Keratinocyte (primary cell): ENCODE measurements around the gene MEGF10. TPM values are rescaled to one million over a fixed set of nuclear protein-coding genes. Genes with fewer than 3 reads are reported as not detected.

ENCODE experiments used
- DNase-seq: peaks from one replicate; pipeline ENCODE4 v3.0.0-alpha.2; 2011; ENCODE audit warnings: low read depth, missing footprints, low spot score
- FAIRE-seq: peaks from 2 replicates; lab custom pipeline; 2011; peaks lifted over from hg19 to GRCh38; lab: Jason Lieb, UNC
- H2AFZ ChIP-seq: 2 replicates; pipeline ENCODE4 v1.6.0; 2012; ENCODE audit warnings: low read length, control low read depth, inconsistent platforms; ENCODE audit not compliant: control insufficient read depth
- H3K27ac ChIP-seq: 2 replicates; pipeline ENCODE4 v1.5.1; 2011; ENCODE audit warnings: low read length; ENCODE audit not compliant: control insufficient read depth, insufficient read depth
- H3K27me3 ChIP-seq: 3 replicates; pipeline ENCODE4 v1.6.0; 2011; ENCODE audit warnings: low read length; ENCODE audit not compliant: control insufficient read depth, insufficient read depth; ENCODE audit errors: extremely low read depth
- H3K36me3 ChIP-seq, 2 experiments: 2 replicates in 1 of 2; 3 replicates in 1 of 2; pipeline ENCODE4 v1.5.1; 2011; ENCODE audit warnings: low read length in 2 of 2, mild to moderate bottlenecking in 1 of 2; ENCODE audit not compliant: control insufficient read depth in 2 of 2, insufficient read depth in 2 of 2; ENCODE audit errors: extremely low read depth in 1 of 2
- H3K4me1 ChIP-seq: 3 replicates; pipeline ENCODE4 v1.5.1; 2011; ENCODE audit warnings: low read length; ENCODE audit not compliant: control insufficient read depth, insufficient read depth; ENCODE audit errors: extremely low read depth
- H3K4me2 ChIP-seq: 3 replicates; pipeline ENCODE4 v1.6.0; 2011; ENCODE audit warnings: low read depth, low read length; ENCODE audit not compliant: control insufficient read depth, insufficient read depth; ENCODE audit errors: extremely low read depth
- H3K4me3 ChIP-seq, 3 experiments: fragments of 200-600 bp in 1 of 3; sonication (generic) in 1 of 3; 2 replicates in 2 of 3; 3 replicates in 1 of 3; pipeline ENCODE4 v1.5.1; 2011 to 2016; ENCODE audit warnings: low read length in 3 of 3, mild to moderate bottlenecking in 3 of 3, control low read depth in 2 of 3, inconsistent platforms in 1 of 3, low read depth in 1 of 3, mixed read lengths in 1 of 3, mixed run types in 1 of 3, moderate library complexity in 1 of 3; ENCODE audit not compliant: control insufficient read depth in 2 of 3, insufficient read depth in 2 of 3; ENCODE audit errors: extremely low read depth in 1 of 3
- H3K79me2 ChIP-seq: 2 replicates; pipeline ENCODE4 v1.6.0; 2012; ENCODE audit warnings: low read length; ENCODE audit not compliant: control insufficient read depth, insufficient read depth
- H3K9ac ChIP-seq: 3 replicates; pipeline ENCODE4 v1.6.0; 2011; ENCODE audit warnings: low read length; ENCODE audit not compliant: control insufficient read depth, insufficient read depth; ENCODE audit errors: extremely low read depth
- H3K9me1 ChIP-seq: 3 replicates; pipeline ENCODE4 v1.6.0; 2011; ENCODE audit warnings: low read length; ENCODE audit not compliant: control insufficient read depth, insufficient read depth; ENCODE audit errors: extremely low read depth
- H3K9me3 ChIP-seq: 2 replicates; pipeline ENCODE4 v1.5.1; 2012; ENCODE audit warnings: low read depth, low read length; ENCODE audit not compliant: control insufficient read depth
- H4K20me1 ChIP-seq: 3 replicates; pipeline ENCODE4 v1.6.0; 2011; ENCODE audit warnings: low read length; ENCODE audit not compliant: control insufficient read depth, insufficient read depth; ENCODE audit errors: extremely low read depth
- EZH2 ChIP-seq: IDR thresholded peaks from one replicate; pipeline ENCODE4 v1.6.1; 2012; ENCODE audit warnings: inconsistent platforms, mild to moderate bottlenecking, low read length, moderate library complexity
- dilution Hi-C: fragments of 300-500 bp; cut with MboI; formaldehyde crosslinking; loops from one replicate; pipeline ENCODE4 v1.7.0; 2020; ENCODE audit warnings: low sequenced_read_pairs; ENCODE audit not compliant: extremely low pct_ligation_motif_present
- polyA plus RNA-seq, 5 experiments: library from polyadenylated mRNA; depleted of rRNA in 3 of 5; stranded (reverse) in 3 of 5; stranded (forward) in 1 of 5; unstranded in 1 of 5; fragments of >200 nt; gene quantifications; 1 replicate in 1 of 5; 2 replicates in 3 of 5; 3 replicates in 1 of 5; pipeline versions ENCODE4 v1.2.1 to v1.2.3, GENCODE V29; 2011 to 2012; ENCODE audit warnings: missing spikeins in 2 of 5, low read depth in 1 of 5, low replicate concordance in 1 of 5
- TF ChIP-seq, protein P1 (sequence below), 3 experiments: IDR thresholded peaks in 1 of 3; conservative IDR thresholded peaks in 1 of 3; optimal IDR thresholded peaks in 1 of 3; 2 replicates in 2 of 3; 3 replicates in 1 of 3; pipeline versions ENCODE3 to v1.5.1; 2011; ENCODE audit warnings: low read length in 3 of 3, mild to moderate bottlenecking in 3 of 3, moderate library complexity in 2 of 3, control low read depth in 1 of 3, inconsistent platforms in 1 of 3; ENCODE audit not compliant: insufficient read depth in 2 of 3; ENCODE audit errors: extremely low read depth in 1 of 3

MEGF10 gene
- polyA plus RNA-seq, 1 donor (not counting 4 experiments of a cell fraction or from before 2014, with no cell fraction given): not detected

DNA sequence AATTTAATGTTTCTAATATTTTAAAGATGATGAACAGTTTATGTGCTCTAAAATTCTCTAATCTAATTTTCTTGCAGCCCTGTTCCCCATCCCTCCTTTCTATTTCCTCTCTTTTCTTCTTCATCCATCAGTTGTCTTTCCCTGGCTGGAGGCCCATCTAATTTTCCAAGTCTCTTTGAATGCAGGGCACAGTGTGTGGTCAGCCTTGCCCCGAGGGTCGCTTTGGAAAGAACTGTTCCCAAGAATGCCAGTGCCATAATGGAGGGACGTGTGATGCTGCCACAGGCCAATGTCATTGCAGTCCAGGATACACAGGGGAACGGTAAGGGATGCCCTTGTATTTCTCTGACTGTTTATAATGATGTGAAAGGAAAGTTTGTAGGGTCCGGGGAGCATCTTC is 111.8 kb downstream of the MEGF10 start:
- Histone ChIP-seq H2AFZ (no peak overlapping the region), H4K20me1 (no peaks in the 10 kb centered on the region), H3K79me2 (no peaks in the 10 kb centered on the region), H3K27ac (no peak overlapping the region), H3K9me3 (no peaks in the 10 kb centered on the region), H3K9ac (no peak overlapping the region), H3K36me3 (no peaks in the 10 kb centered on the region), H3K4me3 (no peak overlapping the region), H3K9me1 (no peaks in the 10 kb centered on the region), H3K4me2 (no peak overlapping the region), H3K27me3 (no peaks in the 10 kb centered on the region), H3K4me1 (no peaks in the 10 kb centered on the region)
- TF ChIP-seq EZH2: no peak
- TF ChIP-seq, protein P1, sequence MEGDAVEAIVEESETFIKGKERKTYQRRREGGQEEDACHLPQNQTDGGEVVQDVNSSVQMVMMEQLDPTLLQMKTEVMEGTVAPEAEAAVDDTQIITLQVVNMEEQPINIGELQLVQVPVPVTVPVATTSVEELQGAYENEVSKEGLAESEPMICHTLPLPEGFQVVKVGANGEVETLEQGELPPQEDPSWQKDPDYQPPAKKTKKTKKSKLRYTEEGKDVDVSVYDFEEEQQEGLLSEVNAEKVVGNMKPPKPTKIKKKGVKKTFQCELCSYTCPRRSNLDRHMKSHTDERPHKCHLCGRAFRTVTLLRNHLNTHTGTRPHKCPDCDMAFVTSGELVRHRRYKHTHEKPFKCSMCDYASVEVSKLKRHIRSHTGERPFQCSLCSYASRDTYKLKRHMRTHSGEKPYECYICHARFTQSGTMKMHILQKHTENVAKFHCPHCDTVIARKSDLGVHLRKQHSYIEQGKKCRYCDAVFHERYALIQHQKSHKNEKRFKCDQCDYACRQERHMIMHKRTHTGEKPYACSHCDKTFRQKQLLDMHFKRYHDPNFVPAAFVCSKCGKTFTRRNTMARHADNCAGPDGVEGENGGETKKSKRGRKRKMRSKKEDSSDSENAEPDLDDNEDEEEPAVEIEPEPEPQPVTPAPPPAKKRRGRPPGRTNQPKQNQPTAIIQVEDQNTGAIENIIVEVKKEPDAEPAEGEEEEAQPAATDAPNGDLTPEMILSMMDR (optimal IDR thresholded peaks at IDR 0.05 in 1 of 3, IDR thresholded peaks at IDR 0.05 in 1 of 3, conservative IDR thresholded peaks at IDR 0.05 in 1 of 3; ENCODE audit: extremely low read depth in 1 of 3, insufficient read depth in 2 of 3, low read length in 3 of 3): no peak
- FAIRE-seq (no peak), DNase-seq (no peak)
- dilution Hi-C loops: no loop called here

DNA sequence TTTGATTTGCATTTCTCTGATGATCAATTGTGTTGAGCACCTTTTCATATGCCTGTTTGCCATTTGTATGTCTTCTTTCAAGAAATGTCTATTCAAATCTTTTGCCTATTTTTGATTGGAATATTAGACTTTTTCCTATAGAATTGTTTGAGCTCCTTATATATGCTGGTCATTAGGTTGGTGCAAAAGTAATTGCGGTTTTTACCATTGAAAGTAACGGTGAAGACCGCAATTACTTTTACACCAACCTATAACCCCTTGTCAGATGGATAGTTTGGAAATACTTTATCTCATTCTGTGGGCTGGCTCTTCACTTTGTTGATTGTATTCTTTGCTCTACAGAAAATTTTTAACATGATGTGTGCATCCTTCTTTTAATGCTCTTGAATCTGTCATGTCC is 113.6 kb downstream of the MEGF10 start:
- no peaks in the 10 kb centered on the region for H3K36me3 ChIP-seq
- H3K9me1 ChIP-seq: no peaks in the 10 kb centered on the region
- DNase-seq: no peak
- no peaks in the 10 kb centered on the region for H3K9me3 ChIP-seq
- no peak overlapping the region for H3K27ac ChIP-seq
- no peaks in the 10 kb centered on the region for H3K79me2 ChIP-seq
- no peak overlapping the region for H3K4me3 ChIP-seq
- no peak overlapping the region for H2AFZ ChIP-seq
- dilution Hi-C loops: no loop called here
- no peaks in the 10 kb centered on the region for H3K27me3 ChIP-seq
- H3K4me1 ChIP-seq: no peaks in the 10 kb centered on the region
- TF ChIP-seq, protein P1 (optimal IDR thresholded peaks at IDR 0.05 in 1 of 3, IDR thresholded peaks at IDR 0.05 in 1 of 3, conservative IDR thresholded peaks at IDR 0.05 in 1 of 3; ENCODE audit: extremely low read depth in 1 of 3, insufficient read depth in 2 of 3, low read length in 3 of 3): no peak
- no peak overlapping the region for H3K9ac ChIP-seq
- no peaks in the 10 kb centered on the region for H4K20me1 ChIP-seq
- no peak overlapping the region for H3K4me2 ChIP-seq
- no peak for FAIRE-seq
